ENCODE results near the gene HMHB1. TPM values are rescaled to one million over a fixed set of nuclear protein-coding genes. Genes with fewer than 3 reads are reported as not detected.

The HMHB1 gene
- total RNA-seq, 1 experiment from 2014 or later = not detected

DNA sequence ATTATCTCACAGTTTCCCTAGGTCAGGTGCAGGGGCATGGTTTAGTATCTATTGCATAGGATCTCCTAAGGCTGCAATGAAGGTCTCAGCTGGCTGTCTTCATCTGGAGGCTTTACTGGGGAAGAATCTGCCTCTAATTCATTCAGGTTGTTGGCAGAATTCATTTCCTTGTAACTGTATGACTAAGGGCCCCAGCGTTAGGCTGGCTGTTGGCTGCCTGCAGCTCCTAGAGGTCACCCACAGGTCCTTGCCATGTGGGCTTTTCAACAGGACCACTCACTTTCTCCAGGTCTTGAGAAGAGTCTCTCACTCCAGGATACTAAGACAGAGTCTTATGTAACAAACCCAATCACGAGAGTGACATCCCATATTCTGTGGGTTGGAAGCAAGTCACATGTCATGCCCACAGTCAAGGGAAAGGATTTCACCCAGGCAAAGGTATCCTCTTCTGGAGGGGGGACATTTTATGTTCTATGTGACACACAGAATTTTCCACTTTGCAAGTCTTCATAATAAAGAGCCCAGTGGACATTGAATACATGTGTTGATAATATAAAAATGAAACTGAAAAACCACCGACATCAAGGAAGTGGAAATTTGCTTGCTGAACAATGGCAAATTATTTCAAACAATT lies 38.2 kb downstream of the HMHB1 start:
- H3K79me1 ChIP-seq (ENCODE audit: insufficient read depth, low read depth, low read length, poor library complexity, severe bottlenecking) = no peaks in the 10 kb centered on the region
- H3K9me3 Mint-ChIP-seq = peaks cover 17 to 19% of the 10 kb centered on the region in 2 experiments; a peak in 4 of 5 replicates
- H3K4me3 Mint-ChIP-seq = no peak overlapping the region

More for the DNA sequence above, 38.2 kb downstream of the HMHB1 start:
- Histone ChIP-seq H2BK20ac (ENCODE audit: low read depth, low read length, poor library complexity, severe bottlenecking) (no peak overlapping the region), H4K20me1 (ENCODE audit: control insufficient read depth, insufficient read depth, insufficient read length) (no peaks in the 10 kb centered on the region), H4K8ac (replicated peaks; ENCODE audit: insufficient read length, low read depth, low read length) (no peak overlapping the region), H3K9me3 (ENCODE audit: control insufficient read depth, low read depth, low read length) (no peaks in the 10 kb centered on the region), H3K9ac (ENCODE audit: extremely low read depth, insufficient read length, low read length) (no peak overlapping the region), H2BK12ac (ENCODE audit: insufficient read length, low read depth, low read length) (no peak overlapping the region), H3K23me2 (ENCODE audit: insufficient read length, low read depth, low read length, poor library complexity, severe bottlenecking) (no peaks in the 10 kb centered on the region), H2BK5ac (ENCODE audit: insufficient read length, low read length) (no peak overlapping the region), H4K91ac (ENCODE audit: insufficient read length, low read depth, low read length) (no peak overlapping the region), H3K14ac (ENCODE audit: insufficient read depth, low read length) (no peak overlapping the region), H3K79me2 (ENCODE audit: insufficient read depth, low read length) (no peaks in the 10 kb centered on the region), H3K4me2 (ENCODE audit: insufficient read depth, insufficient read length, low read length) (no peak overlapping the region), H2BK120ac (ENCODE audit: low read depth, low read length, poor library complexity, severe bottlenecking) (no peak overlapping the region), H3K56ac (ENCODE audit: insufficient read length, low read depth, low read length) (no peak overlapping the region), H3K27ac (ENCODE audit: insufficient read length, low read depth, low read length) (no peak overlapping the region), H2BK15ac (ENCODE audit: low read depth, low read length) (no peak overlapping the region), H3K4me1 (ENCODE audit: insufficient read depth, low read length) (no peaks in the 10 kb centered on the region), H3K23ac (ENCODE audit: insufficient read length, low read depth, low read length) (no peak overlapping the region), H2AFZ (ENCODE audit: low read length) (no peak overlapping the region), H3K4ac (ENCODE audit: low read depth, low read length) (no peak overlapping the region), H4K5ac (ENCODE audit: insufficient read length, low read depth, low read length) (no peak overlapping the region), H3K27me3 (ENCODE audit: insufficient read depth, low read length) (no peaks in the 10 kb centered on the region), H3T11ph (ENCODE audit: low read length) (no peak overlapping the region), H3K18ac (ENCODE audit: insufficient read length, low read depth, low read length) (no peak overlapping the region), H2AK5ac (ENCODE audit: insufficient read length, low read length) (no peak overlapping the region)
- no peaks in the 10 kb centered on the region for H3K27me3 Mint-ChIP-seq (ENCODE audit: low read depth)
- no peak overlapping the region for H3K27ac Mint-ChIP-seq
- H3K4me1 Mint-ChIP-seq = no peaks in the 10 kb centered on the region
- DNase-seq = no peak
- H3K36me3 Mint-ChIP-seq (ENCODE audit: insufficient read depth in 1 of 3, low read depth in 3 of 3) = peaks cover 0 to 11% (median 0%) of the 10 kb centered on the region in 3 experiments; a peak in 4 of 7 replicates
- TF ChIP-seq, protein P1, sequence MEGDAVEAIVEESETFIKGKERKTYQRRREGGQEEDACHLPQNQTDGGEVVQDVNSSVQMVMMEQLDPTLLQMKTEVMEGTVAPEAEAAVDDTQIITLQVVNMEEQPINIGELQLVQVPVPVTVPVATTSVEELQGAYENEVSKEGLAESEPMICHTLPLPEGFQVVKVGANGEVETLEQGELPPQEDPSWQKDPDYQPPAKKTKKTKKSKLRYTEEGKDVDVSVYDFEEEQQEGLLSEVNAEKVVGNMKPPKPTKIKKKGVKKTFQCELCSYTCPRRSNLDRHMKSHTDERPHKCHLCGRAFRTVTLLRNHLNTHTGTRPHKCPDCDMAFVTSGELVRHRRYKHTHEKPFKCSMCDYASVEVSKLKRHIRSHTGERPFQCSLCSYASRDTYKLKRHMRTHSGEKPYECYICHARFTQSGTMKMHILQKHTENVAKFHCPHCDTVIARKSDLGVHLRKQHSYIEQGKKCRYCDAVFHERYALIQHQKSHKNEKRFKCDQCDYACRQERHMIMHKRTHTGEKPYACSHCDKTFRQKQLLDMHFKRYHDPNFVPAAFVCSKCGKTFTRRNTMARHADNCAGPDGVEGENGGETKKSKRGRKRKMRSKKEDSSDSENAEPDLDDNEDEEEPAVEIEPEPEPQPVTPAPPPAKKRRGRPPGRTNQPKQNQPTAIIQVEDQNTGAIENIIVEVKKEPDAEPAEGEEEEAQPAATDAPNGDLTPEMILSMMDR (conservative IDR thresholded peaks at IDR 0.05) = no peak
- WGBS (ENCODE audit: extremely low coverage, insufficient read length, low lambda C conversion rate) = no CpG with 5 or more reads among the region's 3 CpGs

Data from H9 (cell line).